GM19324 (cell line): ENCODE results near the gene PNMA3.
"Not testable (repeated sequence)": the region's sequence is repeated elsewhere in the genome, so short reads cannot be mapped to it uniquely, and the experiment has no call there.

ENCODE experiments used
- ATAC-seq: cut with Tn5 transposase; IDR thresholded peaks from one replicate; pipeline ENCODE4 v1.9.1; 2021; ENCODE audit warnings: mild to moderate bottlenecking, moderate library complexity; ENCODE audit not compliant: unreplicated experiment, low FRiP score

Gene PNMA3

DNA sequence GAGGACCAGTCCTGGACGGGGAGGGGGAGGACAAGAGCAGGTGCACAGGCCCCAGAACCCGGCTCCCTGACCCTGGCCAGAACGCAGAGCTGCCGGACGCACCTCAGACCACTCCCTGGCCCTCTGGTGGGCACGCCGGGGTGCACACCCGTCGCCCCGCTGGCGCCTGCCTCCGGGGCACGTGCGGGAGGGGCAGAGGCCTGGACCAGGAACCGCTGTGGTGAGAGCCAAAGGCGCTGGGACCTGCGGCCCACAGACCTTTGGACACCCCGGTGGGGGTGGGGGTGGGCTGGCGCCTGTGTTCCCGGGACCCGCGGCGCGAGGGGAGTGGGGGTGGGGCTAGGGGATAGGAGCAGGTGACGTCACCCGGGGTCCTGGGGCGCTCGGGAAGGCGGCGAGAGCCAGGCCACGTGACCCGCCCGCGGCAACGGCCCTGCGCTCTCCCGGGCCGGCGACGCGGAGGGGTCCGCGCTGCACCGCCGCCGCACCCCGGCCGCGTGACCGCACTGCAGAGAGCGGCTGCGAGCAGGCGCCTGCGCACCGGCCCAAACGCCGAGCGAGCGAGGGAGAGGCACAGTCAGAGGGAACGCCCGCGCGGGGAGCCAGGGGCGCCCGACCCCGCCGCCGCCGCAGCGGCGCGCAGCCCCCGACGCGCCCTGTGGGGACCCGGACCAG, 15.8 kb downstream of the PNMA3 start, which contains the start of gene PNMA6A:
Gene PNMA6A, plus strand, starts transcription at position 546 of the 675 bp plus-strand sequence. CDS start 609 bp downstream, outside the sequence.
- not testable (repeated sequence) for ATAC-seq

DNA sequence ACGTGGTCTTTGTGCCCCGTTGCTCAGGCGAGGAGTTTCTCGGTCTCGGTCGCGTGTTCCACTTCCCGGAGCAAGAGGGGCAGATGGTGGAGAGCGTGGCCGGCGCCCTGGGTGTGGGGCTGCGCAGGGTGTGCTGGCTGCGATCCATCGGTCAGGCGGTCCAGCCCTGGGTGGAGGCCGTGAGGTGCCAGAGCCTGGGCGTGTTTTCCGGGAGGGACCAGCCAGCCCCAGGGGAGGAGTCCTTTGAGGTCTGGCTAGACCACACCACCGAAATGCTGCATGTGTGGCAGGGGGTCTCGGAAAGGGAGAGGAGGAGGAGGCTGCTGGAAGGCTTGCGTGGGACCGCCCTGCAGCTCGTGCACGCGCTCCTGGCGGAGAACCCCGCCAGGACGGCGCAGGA, 17.1 kb downstream of the PNMA3 start:
- ATAC-seq, result not testable (repeated sequence)

DNA sequence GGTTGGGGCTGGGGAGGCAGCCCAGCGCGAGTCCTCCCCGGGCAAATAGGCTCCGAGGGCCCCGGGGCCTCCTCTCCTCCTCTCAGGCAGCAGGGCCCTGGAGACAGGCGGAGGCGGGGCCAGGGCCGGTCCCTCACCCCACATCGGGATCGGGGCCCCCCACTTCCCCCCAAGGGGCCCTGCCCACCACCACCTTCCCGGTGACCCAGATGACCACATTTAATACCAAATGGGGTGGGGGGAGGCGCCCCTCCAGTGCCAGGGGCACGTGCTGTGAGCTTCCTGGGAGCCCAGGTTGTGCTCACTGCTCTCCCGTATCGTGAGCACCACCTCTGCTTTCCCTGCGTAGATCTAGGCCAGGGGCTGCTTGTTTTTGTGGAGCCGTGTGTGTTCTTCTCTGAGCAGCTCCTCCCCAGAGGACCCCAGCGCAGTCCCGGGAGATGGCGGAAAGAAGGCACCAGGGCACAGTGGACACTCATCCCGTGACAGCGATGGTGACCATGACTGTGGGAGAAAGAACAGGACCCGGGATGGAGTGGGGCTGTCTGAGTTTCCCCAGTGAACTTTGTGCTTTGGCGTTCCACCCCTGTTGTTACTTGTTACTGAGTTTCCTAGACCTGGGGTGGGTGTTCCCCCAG, 18.1 kb downstream of the PNMA3 start:
- no peak for ATAC-seq

DNA sequence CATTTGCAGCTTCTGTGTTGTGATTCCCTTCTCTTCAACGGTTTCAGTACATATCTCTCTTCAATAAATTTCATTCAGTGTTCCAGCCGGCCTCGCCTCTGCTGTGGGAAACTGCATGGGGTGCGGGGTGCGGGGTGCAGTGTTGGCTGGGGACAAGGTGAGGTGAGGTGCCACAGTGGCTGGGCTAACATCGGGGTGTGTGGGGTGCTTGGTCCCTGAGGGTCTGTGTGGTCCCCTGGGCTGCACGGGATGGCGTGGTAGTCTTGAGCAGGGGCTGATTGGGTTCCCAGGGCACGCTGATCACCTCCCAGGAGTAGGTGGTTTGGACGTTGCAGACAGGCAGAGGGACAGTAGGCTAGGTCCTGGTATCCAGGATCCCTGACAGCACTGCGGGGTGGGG, 18.7 kb downstream of the PNMA3 start:
- ATAC-seq, result no peak

DNA sequence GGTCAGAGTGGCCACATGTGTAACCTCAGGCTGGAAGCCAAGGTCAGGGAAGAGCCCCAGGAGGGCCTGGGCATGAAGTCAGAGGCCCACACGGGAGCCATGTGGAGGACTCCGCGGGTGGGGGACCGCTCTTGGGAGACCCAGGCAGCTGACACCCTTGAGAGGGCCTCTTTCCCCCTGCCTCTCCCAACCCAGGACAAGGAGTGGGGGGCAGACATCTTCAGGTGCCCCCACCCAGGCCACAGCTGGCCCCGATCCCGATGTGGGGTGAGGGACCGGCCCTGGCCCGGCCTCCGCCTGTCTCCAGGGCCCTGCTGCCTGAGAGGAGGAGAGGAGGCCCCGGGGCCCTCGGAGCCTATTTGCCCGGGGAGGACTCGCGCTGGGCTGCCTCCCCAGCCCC, 19.1 kb downstream of the PNMA3 start:
- no peak for ATAC-seq

DNA sequence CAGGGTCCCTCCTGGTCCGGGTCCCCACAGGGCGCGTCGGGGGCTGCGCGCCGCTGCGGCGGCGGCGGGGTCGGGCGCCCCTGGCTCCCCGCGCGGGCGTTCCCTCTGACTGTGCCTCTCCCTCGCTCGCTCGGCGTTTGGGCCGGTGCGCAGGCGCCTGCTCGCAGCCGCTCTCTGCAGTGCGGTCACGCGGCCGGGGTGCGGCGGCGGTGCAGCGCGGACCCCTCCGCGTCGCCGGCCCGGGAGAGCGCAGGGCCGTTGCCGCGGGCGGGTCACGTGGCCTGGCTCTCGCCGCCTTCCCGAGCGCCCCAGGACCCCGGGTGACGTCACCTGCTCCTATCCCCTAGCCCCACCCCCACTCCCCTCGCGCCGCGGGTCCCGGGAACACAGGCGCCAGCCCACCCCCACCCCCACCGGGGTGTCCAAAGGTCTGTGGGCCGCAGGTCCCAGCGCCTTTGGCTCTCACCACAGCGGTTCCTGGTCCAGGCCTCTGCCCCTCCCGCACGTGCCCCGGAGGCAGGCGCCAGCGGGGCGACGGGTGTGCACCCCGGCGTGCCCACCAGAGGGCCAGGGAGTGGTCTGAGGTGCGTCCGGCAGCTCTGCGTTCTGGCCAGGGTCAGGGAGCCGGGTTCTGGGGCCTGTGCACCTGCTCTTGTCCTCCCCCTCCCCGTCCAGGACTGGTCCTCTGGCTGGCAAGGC, 21.3 kb downstream of the PNMA3 start:
- ATAC-seq, result not testable (repeated sequence)

DNA sequence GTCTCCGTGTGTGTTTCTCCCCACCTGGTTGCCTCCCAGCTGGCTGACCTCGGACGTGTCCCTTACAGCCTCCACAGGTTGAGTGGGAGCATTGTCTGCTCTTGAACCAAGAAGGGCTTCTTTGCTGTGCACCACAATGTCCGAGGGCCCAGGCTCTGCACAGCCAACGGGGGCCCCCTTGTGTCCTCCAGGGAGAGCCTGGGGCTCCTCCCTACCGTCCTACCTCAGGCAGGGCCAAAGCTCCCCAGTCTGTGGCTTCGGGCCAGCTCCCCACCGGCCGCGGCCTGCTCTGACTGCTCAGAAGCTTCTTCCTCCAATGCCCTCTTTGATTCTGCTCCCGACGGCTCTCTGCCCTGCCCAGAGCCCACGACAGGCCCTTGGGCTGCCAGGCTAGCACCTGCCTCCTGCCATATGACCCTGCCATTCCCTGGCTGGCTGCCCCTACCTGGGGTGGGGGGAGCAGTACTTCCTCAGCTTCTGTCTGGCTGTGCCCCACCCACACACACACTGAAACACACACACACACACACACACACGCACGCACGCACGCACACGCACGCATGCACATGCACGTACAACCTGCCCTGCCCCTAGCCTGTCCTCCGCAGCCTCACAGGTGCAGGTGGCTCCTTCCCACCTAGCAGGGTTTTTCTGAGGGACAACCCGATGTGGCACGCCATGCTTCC, 27.1 kb downstream of the PNMA3 start:
- ATAC-seq, result not testable (repeated sequence)

DNA sequence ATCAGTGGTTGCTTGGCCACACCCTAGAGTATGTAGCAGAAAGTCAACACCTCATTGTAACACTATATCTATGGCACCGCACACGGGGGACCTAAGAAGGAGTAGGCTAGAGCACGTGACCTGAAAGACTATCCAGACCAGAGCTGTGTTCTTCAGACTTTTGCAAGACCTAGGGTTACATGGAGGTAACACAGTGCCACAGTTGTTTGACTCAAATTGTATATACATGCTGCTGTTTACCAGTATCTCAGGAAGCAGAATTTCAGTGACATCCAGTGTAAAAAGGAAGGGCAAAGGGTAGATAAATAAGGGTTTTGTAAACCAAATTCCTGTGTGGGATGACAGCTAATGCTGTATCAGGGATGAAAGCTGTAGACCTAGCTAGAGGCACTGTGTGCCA, 46.1 kb downstream of the PNMA3 start:
- ATAC-seq, result no peak

DNA sequence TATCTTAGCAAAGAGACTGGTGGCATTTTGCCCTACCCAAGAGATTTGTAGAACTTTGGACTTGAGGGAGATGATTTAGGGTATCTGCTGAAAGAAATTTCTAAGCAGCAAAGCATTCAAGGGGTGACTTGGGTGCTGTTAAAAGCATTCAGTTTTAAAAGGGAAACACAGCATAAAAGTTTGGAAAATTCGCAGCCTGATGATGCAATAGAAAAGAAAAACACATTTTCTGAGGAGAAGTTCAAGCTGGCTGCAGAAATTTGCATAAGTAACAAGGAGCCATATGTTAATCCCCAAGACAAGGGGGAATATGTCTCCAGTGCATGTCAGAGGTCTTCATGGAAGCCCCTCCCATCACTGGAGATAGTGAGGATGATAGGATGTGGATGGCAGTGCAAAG, 48.7 kb downstream of the PNMA3 start:
- ATAC-seq, result not testable (repeated sequence)

DNA sequence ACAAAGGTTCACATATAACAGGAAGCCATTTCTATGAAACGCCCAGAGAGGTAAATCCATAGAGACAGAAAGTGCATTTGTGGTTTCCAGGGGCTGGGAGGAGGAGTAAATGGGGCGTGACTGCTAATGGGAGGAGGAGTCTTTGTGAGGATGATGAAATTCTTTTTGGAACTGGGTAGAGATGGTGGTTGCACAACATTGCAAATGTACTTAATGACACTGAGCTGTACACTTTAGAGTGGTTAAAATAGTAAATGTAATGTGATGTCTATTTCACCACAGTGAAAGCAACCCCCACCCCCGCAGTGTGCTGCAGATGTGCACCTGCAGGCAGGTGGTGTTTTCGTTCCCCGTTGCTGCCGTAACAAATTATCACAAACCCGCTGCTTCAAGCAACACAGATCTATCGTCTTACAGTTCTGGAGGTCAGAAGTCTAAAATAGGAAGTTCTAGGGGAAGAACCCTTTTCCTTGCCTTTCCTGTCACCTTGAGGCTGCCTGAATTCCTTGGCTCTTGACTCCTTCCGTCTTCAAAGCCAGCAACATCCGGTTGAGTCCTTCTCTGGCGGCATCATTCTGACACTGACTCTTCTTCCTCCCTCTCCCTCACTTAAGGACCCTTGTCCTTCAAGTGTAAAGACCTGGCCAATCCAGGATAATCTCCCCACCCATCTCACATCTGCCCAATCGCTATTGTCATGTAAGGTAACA, 50.0 kb downstream of the PNMA3 start:
- not testable (repeated sequence) for ATAC-seq
